Measurements from ENCODE around the gene SYNJ2. TPM values are rescaled to one million over a fixed set of nuclear protein-coding genes. Genes with fewer than 3 reads are reported as not detected.

SYNJ2 gene
- total RNA-seq, 4 donors from 2014 or later: 2.6 to 7.5 (median 5.5) TPM

DNA sequence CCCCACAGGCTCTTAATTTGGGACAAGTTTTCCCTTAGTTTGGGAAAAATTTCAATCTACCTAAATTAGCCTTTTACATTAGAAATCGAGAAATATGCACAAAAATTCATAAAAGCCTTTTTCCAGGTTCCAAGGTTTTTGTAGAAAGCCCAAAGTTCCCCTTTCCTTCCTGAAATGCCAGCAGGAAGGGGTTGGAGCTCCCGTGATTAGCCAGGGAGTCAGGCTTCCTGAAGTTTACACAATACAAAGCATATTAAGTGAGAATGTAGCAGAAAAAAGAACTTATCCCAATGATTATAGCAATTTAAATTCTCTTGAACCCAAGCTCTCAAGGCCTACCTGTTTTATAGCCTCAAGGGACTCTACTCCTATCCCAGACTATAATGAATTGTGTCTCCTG lies 39.1 kb downstream of the SYNJ2 start:
- no peak overlapping the region for H3K4me3 ChIP-seq (ENCODE audit: low read depth, poor library complexity, severe bottlenecking)
- intact Hi-C loops (cut with DNase I; ENCODE audit: low total_unique reads): no loop called here
- WGBS, 2 donors: 79 to 89% methylated on average over 2 of the region's 2 CpGs
- TF ChIP-seq POLR2A (IDR thresholded peaks at IDR 0.05): no peak
- TF ChIP-seq, protein P1, sequence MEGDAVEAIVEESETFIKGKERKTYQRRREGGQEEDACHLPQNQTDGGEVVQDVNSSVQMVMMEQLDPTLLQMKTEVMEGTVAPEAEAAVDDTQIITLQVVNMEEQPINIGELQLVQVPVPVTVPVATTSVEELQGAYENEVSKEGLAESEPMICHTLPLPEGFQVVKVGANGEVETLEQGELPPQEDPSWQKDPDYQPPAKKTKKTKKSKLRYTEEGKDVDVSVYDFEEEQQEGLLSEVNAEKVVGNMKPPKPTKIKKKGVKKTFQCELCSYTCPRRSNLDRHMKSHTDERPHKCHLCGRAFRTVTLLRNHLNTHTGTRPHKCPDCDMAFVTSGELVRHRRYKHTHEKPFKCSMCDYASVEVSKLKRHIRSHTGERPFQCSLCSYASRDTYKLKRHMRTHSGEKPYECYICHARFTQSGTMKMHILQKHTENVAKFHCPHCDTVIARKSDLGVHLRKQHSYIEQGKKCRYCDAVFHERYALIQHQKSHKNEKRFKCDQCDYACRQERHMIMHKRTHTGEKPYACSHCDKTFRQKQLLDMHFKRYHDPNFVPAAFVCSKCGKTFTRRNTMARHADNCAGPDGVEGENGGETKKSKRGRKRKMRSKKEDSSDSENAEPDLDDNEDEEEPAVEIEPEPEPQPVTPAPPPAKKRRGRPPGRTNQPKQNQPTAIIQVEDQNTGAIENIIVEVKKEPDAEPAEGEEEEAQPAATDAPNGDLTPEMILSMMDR (IDR thresholded peaks at IDR 0.05): no peak
- no peak for DNase-seq (ENCODE audit: low spot score in 2 of 2)

DNA sequence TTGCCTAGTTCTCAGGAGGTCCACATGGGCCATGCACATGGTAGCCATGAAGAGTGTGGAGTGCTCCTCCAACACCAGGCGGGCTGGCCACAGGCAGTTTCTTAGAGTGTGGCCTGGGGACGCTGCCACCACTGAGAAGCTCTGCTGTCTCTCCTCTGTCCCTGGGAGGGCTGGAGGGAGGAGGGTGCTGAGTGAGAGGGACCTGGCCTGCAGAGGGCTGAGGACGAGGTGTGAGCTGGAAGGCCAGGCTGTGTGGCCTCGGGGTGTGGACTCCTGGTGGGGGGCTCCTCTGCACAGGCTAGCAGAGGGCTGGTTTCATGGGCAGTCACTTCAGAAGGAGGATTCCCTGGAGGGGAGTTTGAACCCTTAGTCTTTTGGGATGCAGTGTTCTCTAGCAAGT lies 39.7 kb downstream of the SYNJ2 start:
- WGBS, 2 donors: 91 to 100% methylated on average over 2 to 4 of the region's 4 CpGs
- H3K4me3 ChIP-seq (ENCODE audit: low read depth, poor library complexity, severe bottlenecking): no peak overlapping the region
- no peak for DNase-seq (ENCODE audit: low spot score in 2 of 2)
- no peak for TF ChIP-seq POLR2A (IDR thresholded peaks at IDR 0.05)
- TF ChIP-seq, protein P1 (IDR thresholded peaks at IDR 0.05): no peak
- intact Hi-C loops (cut with DNase I; ENCODE audit: low total_unique reads): no loop called here

GRCh38 chr6:158021814-158022748 lies 40.4 kb downstream of the SYNJ2 start:
- WGBS, 2 donors: 95 to 97% methylated on average over 13 to 14 of the region's 14 CpGs
- TF ChIP-seq, protein P1 (IDR thresholded peaks at IDR 0.05): no peak
- no peak overlapping the region for H3K4me3 ChIP-seq (ENCODE audit: low read depth, poor library complexity, severe bottlenecking)
- intact Hi-C loops (cut with DNase I; ENCODE audit: low total_unique reads): no loop called here
- no peak for DNase-seq (ENCODE audit: low spot score in 2 of 2)

DNA sequence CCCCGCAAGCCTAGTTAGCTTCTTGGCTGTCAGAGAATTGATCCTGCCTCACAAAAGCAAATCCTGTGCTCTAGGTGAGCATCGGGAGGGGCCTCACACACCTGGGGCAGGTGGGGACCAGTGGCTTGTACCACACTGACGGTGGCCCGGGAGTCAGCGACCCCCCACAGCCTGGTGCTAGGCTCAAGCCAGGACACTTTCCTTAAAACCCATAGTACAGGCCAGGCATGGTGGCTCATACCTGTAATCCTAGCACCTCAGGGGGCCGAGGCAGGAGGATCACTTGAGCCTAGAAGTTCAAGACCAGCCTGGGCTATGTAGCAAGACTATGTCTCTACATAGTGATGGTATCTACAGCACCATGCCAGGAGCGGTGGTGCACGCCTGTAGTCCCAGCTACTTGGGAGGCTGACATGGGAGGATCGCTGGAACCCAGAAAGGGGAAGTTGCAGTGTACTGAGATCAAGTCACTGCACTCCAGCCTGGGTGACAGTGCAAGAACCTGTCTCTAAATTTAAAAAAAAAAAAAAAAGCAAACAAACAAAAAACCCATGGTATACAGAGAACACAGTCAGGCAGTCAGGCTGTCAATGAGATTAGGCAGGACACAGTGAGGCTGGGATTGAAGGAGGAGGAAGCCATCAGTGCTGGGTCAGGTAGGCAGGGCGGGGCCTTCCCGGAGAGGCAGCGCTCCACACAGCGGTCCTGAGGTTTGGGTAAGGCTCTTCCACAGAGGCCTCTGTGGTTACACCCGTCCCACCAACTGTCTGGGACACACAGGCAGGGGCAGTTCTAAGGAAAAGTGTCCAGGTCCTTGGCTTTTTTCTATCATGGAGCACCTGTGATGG lies 41.3 kb downstream of the SYNJ2 start:
- WGBS, 2 donors: 90% methylated on average over 14 of the region's 14 CpGs
- intact Hi-C loops (cut with DNase I; ENCODE audit: low total_unique reads): no loop called here
- no peak overlapping the region for H3K4me3 ChIP-seq (ENCODE audit: low read depth, poor library complexity, severe bottlenecking)
- no peak for DNase-seq (ENCODE audit: low spot score in 2 of 2)
- no peak for TF ChIP-seq POLR2A (IDR thresholded peaks at IDR 0.05)
- TF ChIP-seq, protein P1 (IDR thresholded peaks at IDR 0.05): no peak

DNA sequence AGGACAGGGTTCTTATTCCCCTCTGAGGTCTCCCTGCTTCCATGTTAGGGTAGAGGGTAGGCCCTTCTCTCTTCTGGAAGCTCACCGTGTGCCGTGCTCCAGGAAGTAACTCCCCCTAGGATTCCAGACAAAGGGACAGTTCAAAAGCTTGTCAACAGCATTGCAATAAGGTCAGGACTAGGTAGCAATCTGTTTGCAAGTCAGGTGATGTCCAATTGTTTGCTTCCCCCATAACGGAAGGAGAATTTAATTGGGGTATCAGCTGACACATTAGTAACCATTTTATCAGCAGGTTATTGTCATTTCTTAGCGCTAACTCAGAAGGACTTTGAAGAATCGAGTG lies 41.9 kb downstream of the SYNJ2 start:
- intact Hi-C loops (cut with DNase I; ENCODE audit: low total_unique reads): no loop called here
- TF ChIP-seq POLR2A (IDR thresholded peaks at IDR 0.05): no peak
- TF ChIP-seq, protein P1 (IDR thresholded peaks at IDR 0.05): no peak

More for the DNA sequence above, 41.9 kb downstream of the SYNJ2 start:
- DNase-seq (ENCODE audit: low spot score in 2 of 2): no peak
- 94% methylated on average over 5 of the region's 5 CpGs for WGBS, 2 donors
- no peak overlapping the region for H3K4me3 ChIP-seq (ENCODE audit: low read depth, poor library complexity, severe bottlenecking)
